Kidney epithelial cell (primary cell): Measurements from ENCODE around the gene E2F3. TPM values are rescaled to one million over a fixed set of nuclear protein-coding genes. Genes with fewer than 3 reads are reported as not detected.

Source experiments
- DNase-seq: peaks from one replicate; pipeline ENCODE4 v3.0.0-alpha.2; 2010; ENCODE audit warnings: low read depth
- H3K27me3 ChIP-seq: 2 replicates; pipeline ENCODE4 v1.6.0; 2011; ENCODE audit warnings: low read length; ENCODE audit not compliant: control insufficient read depth, insufficient read depth
- H3K36me3 ChIP-seq: 2 replicates; pipeline ENCODE4 v1.5.1; 2011; ENCODE audit warnings: low read length; ENCODE audit not compliant: control insufficient read depth, insufficient read depth
- H3K4me3 ChIP-seq: 2 replicates; pipeline ENCODE4 v1.5.1; 2011; ENCODE audit warnings: low read depth, mild to moderate bottlenecking, control low read depth, low read length
- total RNA-seq: library from RNA; depleted of rRNA; stranded (reverse); fragments of >200 nt; gene quantifications from 2 replicates; pipeline ENCODE4 v1.2.3, GENCODE V29; 2015
- TF ChIP-seq, protein P1 (sequence below): IDR thresholded peaks from 2 replicates; pipeline ENCODE4 v1.5.1; 2011; ENCODE audit warnings: mild to moderate bottlenecking, moderate library complexity, low read length, control low read depth, inconsistent platforms; ENCODE audit not compliant: insufficient read depth, poor library complexity, severe bottlenecking

Gene E2F3
- total RNA-seq, 1 donor from 2014 or later, result 16.6 TPM

DNA sequence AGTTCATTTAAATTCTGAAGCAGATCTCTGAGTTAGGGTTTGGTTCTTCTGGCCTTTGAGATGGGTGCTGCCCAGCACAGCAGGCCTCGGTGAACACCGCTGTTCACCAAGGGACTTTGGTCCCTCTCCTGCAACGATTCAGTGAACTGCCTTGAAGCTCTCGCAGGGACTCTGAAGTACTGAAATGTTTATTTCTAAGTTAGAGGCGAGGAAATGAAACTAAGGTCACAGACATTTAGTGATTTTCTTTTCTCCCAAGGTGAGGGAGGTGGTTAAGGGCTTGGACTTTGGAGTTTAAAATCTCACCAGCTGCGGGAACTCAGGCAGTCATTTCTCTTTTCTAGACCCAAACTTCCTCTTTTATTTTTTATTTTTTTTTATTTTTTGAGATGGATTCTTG is 26.2 kb downstream of the E2F3 start:
- Histone ChIP-seq H3K27me3 (no peaks in the 10 kb centered on the region), H3K4me3 (no peak overlapping the region), H3K36me3 (no peaks in the 10 kb centered on the region)
- TF ChIP-seq, protein P1, sequence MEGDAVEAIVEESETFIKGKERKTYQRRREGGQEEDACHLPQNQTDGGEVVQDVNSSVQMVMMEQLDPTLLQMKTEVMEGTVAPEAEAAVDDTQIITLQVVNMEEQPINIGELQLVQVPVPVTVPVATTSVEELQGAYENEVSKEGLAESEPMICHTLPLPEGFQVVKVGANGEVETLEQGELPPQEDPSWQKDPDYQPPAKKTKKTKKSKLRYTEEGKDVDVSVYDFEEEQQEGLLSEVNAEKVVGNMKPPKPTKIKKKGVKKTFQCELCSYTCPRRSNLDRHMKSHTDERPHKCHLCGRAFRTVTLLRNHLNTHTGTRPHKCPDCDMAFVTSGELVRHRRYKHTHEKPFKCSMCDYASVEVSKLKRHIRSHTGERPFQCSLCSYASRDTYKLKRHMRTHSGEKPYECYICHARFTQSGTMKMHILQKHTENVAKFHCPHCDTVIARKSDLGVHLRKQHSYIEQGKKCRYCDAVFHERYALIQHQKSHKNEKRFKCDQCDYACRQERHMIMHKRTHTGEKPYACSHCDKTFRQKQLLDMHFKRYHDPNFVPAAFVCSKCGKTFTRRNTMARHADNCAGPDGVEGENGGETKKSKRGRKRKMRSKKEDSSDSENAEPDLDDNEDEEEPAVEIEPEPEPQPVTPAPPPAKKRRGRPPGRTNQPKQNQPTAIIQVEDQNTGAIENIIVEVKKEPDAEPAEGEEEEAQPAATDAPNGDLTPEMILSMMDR, result no peak
- no peak for DNase-seq

DNA sequence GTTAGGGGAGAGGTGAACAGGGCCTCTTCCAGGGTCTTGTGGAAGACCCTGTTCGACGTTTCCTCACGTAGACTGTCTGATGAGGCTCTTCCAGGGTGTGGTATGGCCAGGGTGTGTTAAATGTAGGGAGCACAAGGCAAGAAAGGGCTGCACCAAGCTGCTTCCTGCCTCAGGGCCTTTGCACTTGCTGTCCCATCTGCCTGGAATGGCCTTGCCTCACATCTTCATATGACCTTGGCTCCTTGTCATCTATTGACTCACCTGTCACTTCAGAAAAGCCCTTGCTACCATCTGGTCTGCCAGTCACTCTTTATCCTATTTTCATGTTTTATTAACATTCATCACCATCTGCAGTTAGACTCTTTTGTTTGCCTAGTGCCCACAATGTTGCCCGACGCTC is 31.0 kb downstream of the E2F3 start:
- Histone ChIP-seq H3K27me3 (no peaks in the 10 kb centered on the region), H3K36me3 (no peaks in the 10 kb centered on the region), H3K4me3 (no peak overlapping the region)
- no peak for DNase-seq
- TF ChIP-seq, protein P1, result no peak

DNA sequence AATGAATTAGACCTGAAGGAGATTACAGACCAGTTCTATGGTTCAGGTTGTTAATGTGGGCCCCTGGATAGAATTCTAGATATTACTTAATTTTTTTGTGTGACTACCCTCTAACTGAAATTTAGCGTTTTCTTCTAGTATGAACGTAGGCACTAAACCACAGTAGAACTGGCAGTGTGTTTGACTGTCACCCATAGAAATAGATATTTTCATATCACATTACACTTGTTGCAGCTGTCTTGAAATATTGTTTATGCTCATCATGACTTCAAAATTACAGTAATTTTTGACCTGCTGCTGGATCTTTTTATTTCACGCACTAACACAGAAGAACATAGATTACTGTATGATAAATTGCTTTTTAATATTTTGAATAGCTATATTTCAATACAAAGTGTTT is 31.6 kb downstream of the E2F3 start:
- H3K4me3 ChIP-seq, result no peak overlapping the region
- no peak for DNase-seq
- TF ChIP-seq, protein P1, result no peak
- no peaks in the 10 kb centered on the region for H3K27me3 ChIP-seq
- no peaks in the 10 kb centered on the region for H3K36me3 ChIP-seq

DNA sequence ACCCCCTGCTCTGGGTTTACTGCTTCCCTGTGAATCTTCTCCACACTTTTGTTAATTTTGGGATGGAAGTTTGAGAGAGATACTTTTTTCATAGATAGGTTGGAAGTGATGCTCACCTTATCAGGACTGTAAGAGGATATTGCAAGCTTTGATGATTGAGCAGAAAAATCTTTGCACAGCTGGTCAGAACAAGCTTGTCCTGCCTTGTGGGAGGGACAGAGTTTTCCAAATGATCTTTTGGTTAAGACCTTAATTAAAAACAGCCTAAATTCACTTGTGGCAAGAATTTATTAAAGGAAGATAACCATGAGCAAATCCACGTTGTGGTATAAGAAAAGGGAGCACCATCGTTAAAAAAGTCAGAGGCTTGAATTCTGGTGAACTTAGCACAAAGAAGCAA is 32.2 kb downstream of the E2F3 start:
- TF ChIP-seq, protein P1, result no peak
- H3K36me3 ChIP-seq, result no peaks in the 10 kb centered on the region
- DNase-seq, result no peak
- no peak overlapping the region for H3K4me3 ChIP-seq
- H3K27me3 ChIP-seq, result no peaks in the 10 kb centered on the region

DNA sequence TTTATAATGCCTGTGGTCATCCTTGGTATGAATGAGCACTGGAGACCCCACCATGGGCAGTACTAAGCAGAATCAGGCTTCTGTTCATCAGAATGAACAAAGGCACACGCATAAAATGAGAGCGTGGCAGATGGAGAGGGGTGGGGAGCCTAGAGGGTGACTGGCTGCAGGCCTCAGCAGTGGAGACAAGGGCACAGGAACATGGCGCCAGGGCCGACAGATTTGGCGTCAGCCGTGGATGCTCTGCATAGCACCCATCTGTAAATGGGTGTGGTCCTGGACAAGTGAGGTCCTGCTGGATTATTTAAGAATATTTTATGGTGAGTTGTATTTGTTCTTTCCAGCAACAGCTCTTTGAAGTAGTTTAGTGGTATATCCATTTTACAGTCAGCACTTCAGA is 33.1 kb downstream of the E2F3 start:
- TF ChIP-seq, protein P1, result no peak
- no peaks in the 10 kb centered on the region for H3K27me3 ChIP-seq
- H3K36me3 ChIP-seq, result no peaks in the 10 kb centered on the region
- DNase-seq, result no peak
- H3K4me3 ChIP-seq, result no peak overlapping the region

DNA sequence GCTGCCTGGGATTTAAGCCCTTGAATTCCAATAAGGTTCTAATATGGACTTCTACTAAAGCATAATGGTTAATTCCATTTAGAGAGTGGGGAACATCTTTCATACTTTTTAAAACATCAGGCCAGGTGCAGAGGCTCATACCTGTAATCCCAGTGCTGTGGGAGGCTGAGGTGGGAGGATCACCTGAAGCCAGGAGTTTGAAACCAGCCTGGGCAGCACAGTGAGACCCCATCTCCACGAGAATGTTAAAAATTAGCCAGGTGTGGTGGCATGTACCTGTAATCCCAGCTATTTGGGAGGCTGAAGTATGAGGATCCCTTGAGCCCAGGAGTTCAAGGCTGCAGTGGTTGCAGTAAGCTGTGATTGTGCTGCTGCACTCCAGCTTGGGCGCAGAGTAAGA is 35.0 kb downstream of the E2F3 start:
- Histone ChIP-seq H3K27me3 (no peaks in the 10 kb centered on the region), H3K4me3 (no peak overlapping the region), H3K36me3 (no peaks in the 10 kb centered on the region)
- DNase-seq, result no peak
- TF ChIP-seq, protein P1, result no peak
